Measurements from ENCODE around the gene KRTAP10-4.
"Not testable (repeated sequence)": the region's sequence is repeated elsewhere in the genome, so short reads cannot be mapped to it uniquely, and the experiment has no call there.

KRTAP10-4 gene

DNA sequence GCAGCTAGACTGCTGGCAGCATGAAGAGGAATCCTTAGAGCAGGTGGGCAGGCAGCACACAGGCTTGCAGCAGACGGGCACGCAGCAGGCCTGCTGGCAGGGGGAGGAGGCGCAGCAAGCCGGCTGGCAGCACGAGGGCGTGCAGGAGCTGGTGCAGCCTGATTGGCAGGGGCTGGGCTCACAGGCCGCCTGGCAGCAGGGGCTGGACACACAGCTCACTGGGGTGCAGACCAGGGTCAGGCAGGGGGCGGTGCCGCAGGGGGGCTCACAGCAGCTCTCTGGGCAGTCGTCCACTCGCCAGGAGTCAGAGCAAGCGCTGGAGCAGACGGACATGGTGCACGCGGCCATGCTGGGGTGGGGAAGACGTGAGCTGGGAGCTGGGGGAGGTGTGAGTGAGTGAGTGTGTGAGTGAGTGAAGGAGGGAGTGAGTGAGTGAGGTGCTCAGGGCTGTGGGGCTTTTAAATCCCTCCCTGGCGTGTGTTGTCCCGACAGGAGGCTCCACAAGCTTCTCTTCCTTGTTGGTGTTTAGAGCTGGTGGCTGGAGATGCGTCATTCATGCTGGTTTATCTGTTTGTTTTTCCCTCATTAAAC, 6.8 kb downstream of the KRTAP10-4 start, which contains the start of gene KRTAP10-5:
TSS of gene KRTAP10-5 (minus strand) at position 374 of the 591 bp plus-strand sequence. CDS start at position 348, 26 bp downstream.
- TF ChIP-seq TAF1 (IDR thresholded peaks at IDR 0.05; ENCODE audit: borderline replicate concordance, insufficient read depth, low read length); POLR2AphosphoS5 (IDR thresholded peaks at IDR 0.05; ENCODE audit: low read depth, low read length); SIN3A (IDR thresholded peaks at IDR 0.05; ENCODE audit: borderline replicate concordance, insufficient read depth, low read length): not testable (repeated sequence)

DNA sequence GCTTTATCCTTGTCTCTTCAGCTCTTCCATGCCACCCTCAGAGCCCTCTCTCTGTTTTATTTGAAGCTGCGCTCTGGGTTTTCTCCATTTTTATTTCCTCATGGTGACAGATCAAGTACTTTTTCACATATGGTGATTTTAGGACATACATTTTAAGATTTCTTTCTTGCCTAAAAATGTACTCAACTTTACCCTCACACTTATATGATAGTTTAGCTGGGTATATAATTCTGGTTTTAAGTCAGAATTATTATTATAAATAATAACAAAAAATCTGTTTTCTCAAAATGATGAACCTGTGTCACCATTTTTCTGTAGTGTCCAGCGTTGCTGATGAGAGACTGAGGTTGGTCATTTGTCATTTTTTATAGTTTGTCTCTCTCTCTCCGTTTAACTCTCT, 7.6 kb downstream of the KRTAP10-4 start:
- TF ChIP-seq FOXP2 (optimal IDR thresholded peaks at IDR 0.05; ENCODE audit: borderline replicate concordance, extremely low read depth, extremely low read length, insufficient read depth) (no peak), SIN3A (IDR thresholded peaks at IDR 0.05; ENCODE audit: borderline replicate concordance, insufficient read depth, low read length) (no peak), TAF1 (IDR thresholded peaks at IDR 0.05; ENCODE audit: borderline replicate concordance, insufficient read depth, low read length) (no peak), POLR2AphosphoS5 (IDR thresholded peaks at IDR 0.05; ENCODE audit: low read depth, low read length) (no peak)
- TF ChIP-seq, protein P1, sequence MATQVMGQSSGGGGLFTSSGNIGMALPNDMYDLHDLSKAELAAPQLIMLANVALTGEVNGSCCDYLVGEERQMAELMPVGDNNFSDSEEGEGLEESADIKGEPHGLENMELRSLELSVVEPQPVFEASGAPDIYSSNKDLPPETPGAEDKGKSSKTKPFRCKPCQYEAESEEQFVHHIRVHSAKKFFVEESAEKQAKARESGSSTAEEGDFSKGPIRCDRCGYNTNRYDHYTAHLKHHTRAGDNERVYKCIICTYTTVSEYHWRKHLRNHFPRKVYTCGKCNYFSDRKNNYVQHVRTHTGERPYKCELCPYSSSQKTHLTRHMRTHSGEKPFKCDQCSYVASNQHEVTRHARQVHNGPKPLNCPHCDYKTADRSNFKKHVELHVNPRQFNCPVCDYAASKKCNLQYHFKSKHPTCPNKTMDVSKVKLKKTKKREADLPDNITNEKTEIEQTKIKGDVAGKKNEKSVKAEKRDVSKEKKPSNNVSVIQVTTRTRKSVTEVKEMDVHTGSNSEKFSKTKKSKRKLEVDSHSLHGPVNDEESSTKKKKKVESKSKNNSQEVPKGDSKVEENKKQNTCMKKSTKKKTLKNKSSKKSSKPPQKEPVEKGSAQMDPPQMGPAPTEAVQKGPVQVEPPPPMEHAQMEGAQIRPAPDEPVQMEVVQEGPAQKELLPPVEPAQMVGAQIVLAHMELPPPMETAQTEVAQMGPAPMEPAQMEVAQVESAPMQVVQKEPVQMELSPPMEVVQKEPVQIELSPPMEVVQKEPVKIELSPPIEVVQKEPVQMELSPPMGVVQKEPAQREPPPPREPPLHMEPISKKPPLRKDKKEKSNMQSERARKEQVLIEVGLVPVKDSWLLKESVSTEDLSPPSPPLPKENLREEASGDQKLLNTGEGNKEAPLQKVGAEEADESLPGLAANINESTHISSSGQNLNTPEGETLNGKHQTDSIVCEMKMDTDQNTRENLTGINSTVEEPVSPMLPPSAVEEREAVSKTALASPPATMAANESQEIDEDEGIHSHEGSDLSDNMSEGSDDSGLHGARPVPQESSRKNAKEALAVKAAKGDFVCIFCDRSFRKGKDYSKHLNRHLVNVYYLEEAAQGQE (IDR thresholded peaks at IDR 0.05; ENCODE audit: insufficient read depth in 1 of 2, low read depth in 2 of 2, low read length in 2 of 2) = no peak

DNA sequence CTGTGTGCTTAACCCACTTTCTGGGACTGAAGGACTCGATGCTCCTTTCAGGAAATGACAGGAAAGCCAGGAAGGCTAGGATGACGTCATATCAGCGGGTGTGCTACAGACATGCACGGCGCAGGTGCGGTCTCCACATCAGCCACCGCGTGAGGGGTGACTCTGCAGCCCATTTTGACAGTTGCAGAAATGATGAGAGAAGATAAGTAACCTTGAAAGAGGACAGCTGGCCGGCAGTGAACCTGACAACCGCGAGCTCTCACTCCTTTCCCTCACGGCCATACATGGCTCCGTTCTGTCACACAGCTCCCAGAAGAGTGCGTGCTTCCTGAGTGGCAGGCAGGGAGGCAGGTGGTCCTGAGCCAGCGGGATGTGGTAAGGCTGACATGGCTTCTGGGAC, 8.5 kb downstream of the KRTAP10-4 start:
- TF ChIP-seq TAF1 (IDR thresholded peaks at IDR 0.05; ENCODE audit: borderline replicate concordance, insufficient read depth, low read length) = no peak
- TF ChIP-seq, protein P1 (IDR thresholded peaks at IDR 0.05; ENCODE audit: insufficient read depth in 1 of 2, low read depth in 2 of 2, low read length in 2 of 2) = no peak
- no peak for TF ChIP-seq FOXP2 (optimal IDR thresholded peaks at IDR 0.05; ENCODE audit: borderline replicate concordance, extremely low read depth, extremely low read length, insufficient read depth)
- TF ChIP-seq SIN3A (IDR thresholded peaks at IDR 0.05; ENCODE audit: borderline replicate concordance, insufficient read depth, low read length) = no peak
- TF ChIP-seq POLR2AphosphoS5 (IDR thresholded peaks at IDR 0.05; ENCODE audit: low read depth, low read length) = no peak

DNA sequence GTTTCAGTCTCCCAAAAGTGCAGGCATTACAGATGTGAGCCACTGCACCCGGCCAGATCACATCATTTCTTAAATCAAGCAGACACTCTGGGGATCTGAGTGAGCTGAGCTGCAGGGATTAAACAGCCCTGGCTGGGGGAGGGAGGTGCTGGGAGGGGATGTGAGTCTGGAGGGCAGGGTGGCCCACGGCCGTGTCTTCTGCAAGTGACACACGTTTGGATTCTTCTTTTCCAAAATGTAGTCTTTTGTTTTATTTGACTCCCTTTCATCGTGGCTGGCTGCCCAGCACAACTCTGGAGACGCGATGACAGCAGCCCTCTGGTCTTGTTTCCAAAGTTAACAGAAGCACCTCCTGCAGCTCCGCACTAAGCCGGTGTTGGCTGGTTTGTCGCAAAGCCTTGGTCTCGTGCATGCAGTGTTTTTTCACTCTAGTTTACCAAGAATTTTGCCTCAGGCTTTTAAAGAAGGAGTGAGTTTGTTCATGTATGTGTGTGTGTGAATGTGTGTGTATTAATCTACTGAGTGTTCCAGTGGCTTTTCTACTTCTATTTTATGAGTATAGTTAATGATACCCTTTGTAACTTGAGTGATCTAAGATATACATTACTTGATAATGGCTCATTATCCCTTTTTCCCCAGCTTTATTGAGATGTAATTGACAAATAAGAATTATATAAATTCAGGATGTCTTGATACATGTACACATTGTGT, 9.7 kb downstream of the KRTAP10-4 start:
- no peak for TF ChIP-seq TAF1 (IDR thresholded peaks at IDR 0.05; ENCODE audit: borderline replicate concordance, insufficient read depth, low read length)
- no peak for TF ChIP-seq SIN3A (IDR thresholded peaks at IDR 0.05; ENCODE audit: borderline replicate concordance, insufficient read depth, low read length)
- TF ChIP-seq FOXP2 (optimal IDR thresholded peaks at IDR 0.05; ENCODE audit: borderline replicate concordance, extremely low read depth, extremely low read length, insufficient read depth) = no peak
- TF ChIP-seq, protein P1 (IDR thresholded peaks at IDR 0.05; ENCODE audit: insufficient read depth in 1 of 2, low read depth in 2 of 2, low read length in 2 of 2) = no peak
- no peak for TF ChIP-seq POLR2AphosphoS5 (IDR thresholded peaks at IDR 0.05; ENCODE audit: low read depth, low read length)

DNA sequence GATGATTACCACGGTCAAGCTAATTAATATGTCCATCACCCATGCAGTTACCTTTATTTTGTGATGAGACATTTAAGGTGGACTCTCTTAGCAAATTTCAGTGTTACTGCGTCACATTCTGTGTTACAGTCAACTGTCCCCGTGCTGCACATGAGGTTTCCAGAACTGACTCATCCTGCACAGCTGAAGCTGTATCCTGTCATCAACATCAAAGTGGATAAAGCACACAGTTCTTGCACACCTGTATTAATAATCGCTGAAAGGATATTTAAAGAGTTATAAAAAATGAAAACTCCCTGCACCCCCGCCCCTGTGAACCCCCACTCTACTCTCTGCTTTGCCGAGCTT, 10.2 kb downstream of the KRTAP10-4 start:
- TF ChIP-seq, protein P1 (IDR thresholded peaks at IDR 0.05; ENCODE audit: insufficient read depth in 1 of 2, low read depth in 2 of 2, low read length in 2 of 2) = no peak
- TF ChIP-seq SIN3A (IDR thresholded peaks at IDR 0.05; ENCODE audit: borderline replicate concordance, insufficient read depth, low read length) (no peak), TAF1 (IDR thresholded peaks at IDR 0.05; ENCODE audit: borderline replicate concordance, insufficient read depth, low read length) (no peak), FOXP2 (optimal IDR thresholded peaks at IDR 0.05; ENCODE audit: borderline replicate concordance, extremely low read depth, extremely low read length, insufficient read depth) (no peak), POLR2AphosphoS5 (IDR thresholded peaks at IDR 0.05; ENCODE audit: low read depth, low read length) (no peak)
